Measurements from ENCODE around the gene SMO. TPM values are rescaled to one million over a fixed set of nuclear protein-coding genes. Genes with fewer than 3 reads are reported as not detected.

SMO gene
- total RNA-seq, 2 donors from 2014 or later, result 75.5 to 76.2 TPM

GRCh38 chr7:129149511-129149910 lies 38.9 kb upstream of the SMO start:
- no peak overlapping the region for H3K4me3 Mint-ChIP-seq
- H3K9me3 Mint-ChIP-seq, result no peaks in the 10 kb centered on the region
- no peak overlapping the region for H3K27ac Mint-ChIP-seq
- H3K9me3 ChIP-seq (ENCODE audit: control insufficient read depth, low read length), result no peaks in the 10 kb centered on the region
- H3K4me1 Mint-ChIP-seq, result peaks cover 11% of the 10 kb centered on the region
- no peaks in the 10 kb centered on the region for H3K36me3 ChIP-seq (ENCODE audit: control insufficient read depth, insufficient read depth, low read length)
- no peak for DNase-seq
- no peak overlapping the region for H3K27ac ChIP-seq (ENCODE audit: low read depth, low read length)
- TF ChIP-seq CTCF (conservative IDR thresholded peaks at IDR 0.05), result no peak
- H3K4me1 ChIP-seq (ENCODE audit: control insufficient read depth, insufficient read depth, low read length), result peaks cover 4% of the 10 kb centered on the region
- no peak overlapping the region for H3K4me3 ChIP-seq (ENCODE audit: low read length)
- peaks cover 13% of the 10 kb centered on the region for H3K27me3 Mint-ChIP-seq (ENCODE audit: insufficient read depth)
- peaks cover 7% of the 10 kb centered on the region for H3K27me3 ChIP-seq (ENCODE audit: control insufficient read depth, insufficient read depth, low read length, poor library complexity, severe bottlenecking)
- no peak overlapping the region for H3K9ac ChIP-seq (ENCODE audit: extremely low read depth, low read length, poor library complexity, severe bottlenecking)
- peaks cover 6% of the 10 kb centered on the region for H3K36me3 Mint-ChIP-seq (ENCODE audit: low read depth)
- WGBS, 2 experiments (ENCODE audit: insufficient coverage in 1 of 2, insufficient read length in 1 of 2), result 80 to 88% methylated on average over 5 to 8 of the region's 8 CpGs

- H3K27me3 ChIP-seq (ENCODE audit: control insufficient read depth, insufficient read depth, low read length, poor library complexity, severe bottlenecking), result peaks cover 4% of the 10 kb centered on the region
- no peaks in the 10 kb centered on the region for H3K9me3 ChIP-seq (ENCODE audit: control insufficient read depth, low read length)
- H3K27ac Mint-ChIP-seq, result no peak overlapping the region
- no peaks in the 10 kb centered on the region for H3K36me3 ChIP-seq (ENCODE audit: control insufficient read depth, insufficient read depth, low read length)
- H3K4me1 ChIP-seq (ENCODE audit: control insufficient read depth, insufficient read depth, low read length), result peaks cover 4% of the 10 kb centered on the region
- H3K9me3 Mint-ChIP-seq, result no peaks in the 10 kb centered on the region
- 76 to 100% methylated on average over 2 to 8 of the region's 8 CpGs for WGBS, 2 experiments (ENCODE audit: insufficient coverage in 1 of 2, insufficient read length in 1 of 2)
- no peak overlapping the region for H3K9ac ChIP-seq (ENCODE audit: extremely low read depth, low read length, poor library complexity, severe bottlenecking)
- peaks cover 6% of the 10 kb centered on the region for H3K36me3 Mint-ChIP-seq (ENCODE audit: low read depth)
- peak; percentile 87 for DNase-seq
- peaks cover 10% of the 10 kb centered on the region for H3K4me1 Mint-ChIP-seq
- H3K27ac ChIP-seq (ENCODE audit: low read depth, low read length), result no peak overlapping the region
- H3K4me3 Mint-ChIP-seq, result no peak overlapping the region
- H3K27me3 Mint-ChIP-seq (ENCODE audit: insufficient read depth), result peaks cover 9% of the 10 kb centered on the region
- no peak for TF ChIP-seq CTCF (conservative IDR thresholded peaks at IDR 0.05)
- no peak overlapping the region for H3K4me3 ChIP-seq (ENCODE audit: low read length)
These were observed 38.0 kb upstream of the SMO start for GRCh38 chr7:129150199-129150996.

- Histone ChIP-seq H3K36me3 (ENCODE audit: control insufficient read depth, insufficient read depth, low read length) (no peaks in the 10 kb centered on the region), H3K9me3 (ENCODE audit: control insufficient read depth, low read length) (no peaks in the 10 kb centered on the region), H3K4me3 (ENCODE audit: low read length) (no peak overlapping the region), H3K27ac (ENCODE audit: low read depth, low read length) (no peak overlapping the region), H3K27me3 (ENCODE audit: control insufficient read depth, insufficient read depth, low read length, poor library complexity, severe bottlenecking) (no peaks in the 10 kb centered on the region), H3K9ac (ENCODE audit: extremely low read depth, low read length, poor library complexity, severe bottlenecking) (no peak overlapping the region), H3K4me1 (ENCODE audit: control insufficient read depth, insufficient read depth, low read length) (no peaks in the 10 kb centered on the region)
- Mint-ChIP-seq H3K4me3 (no peak overlapping the region), H3K27ac (no peak overlapping the region), H3K9me3 (no peaks in the 10 kb centered on the region), H3K4me1 (no peaks in the 10 kb centered on the region), H3K36me3 (ENCODE audit: low read depth) (no peaks in the 10 kb centered on the region), H3K27me3 (ENCODE audit: insufficient read depth) (no peaks in the 10 kb centered on the region)
- WGBS, 2 experiments (ENCODE audit: insufficient coverage in 1 of 2, insufficient read length in 1 of 2), result 91 to 94% methylated on average over 9 of the region's 9 CpGs
- no peak for DNase-seq
- TF ChIP-seq CTCF (conservative IDR thresholded peaks at IDR 0.05), result no peak
These were observed 30.8 kb upstream of the SMO start for GRCh38 chr7:129157651-129158050.

Data from endodermal cell (in vitro differentiated cells).